GM18517 (cell line): Measurements from ENCODE around the gene PPP1R14C.

Experiments used
- ATAC-seq: cut with Tn5 transposase; IDR thresholded peaks from one replicate; pipeline ENCODE4 v1.9.1; 2021; ENCODE audit warnings: mild to moderate bottlenecking, moderate library complexity; ENCODE audit not compliant: unreplicated experiment

The PPP1R14C gene

DNA sequence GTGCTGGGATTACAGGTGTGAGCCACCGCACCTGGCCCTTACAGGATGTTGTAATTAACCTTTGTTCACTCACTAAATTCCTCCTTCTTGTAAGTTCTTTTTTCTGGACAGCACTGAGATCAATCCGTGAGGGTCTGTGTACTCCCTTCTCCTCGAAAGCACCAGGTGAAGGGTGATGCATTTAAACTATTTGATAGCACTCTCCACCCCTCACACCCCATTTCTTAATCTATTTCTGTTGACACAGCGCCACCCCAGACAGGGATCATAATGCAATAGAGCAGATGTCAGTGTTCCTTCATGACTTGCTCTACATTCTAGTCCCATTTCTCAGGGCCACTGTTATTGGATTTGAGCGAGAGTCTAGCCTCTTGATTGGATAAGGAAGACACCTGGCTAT, 46.3 kb downstream of the PPP1R14C start:
- no peak for ATAC-seq

DNA sequence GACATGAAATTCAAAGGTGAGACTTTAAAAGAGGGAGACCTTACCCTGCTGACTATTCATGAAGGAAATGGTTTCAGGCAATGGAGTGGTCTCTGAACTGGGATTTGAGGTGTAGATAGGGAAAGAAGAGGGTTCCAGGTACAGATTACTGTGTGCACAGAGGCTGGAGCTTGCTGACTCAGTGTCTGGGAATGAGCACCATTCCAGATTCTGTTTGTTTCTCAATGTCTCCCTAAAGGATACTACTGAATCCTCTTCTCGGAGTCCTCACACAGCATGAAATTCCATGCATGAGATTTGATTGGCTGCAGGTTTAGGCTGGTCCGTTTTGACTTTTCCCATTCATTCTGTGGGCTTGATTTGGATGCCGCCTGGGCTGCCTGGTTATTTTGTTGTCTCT, 49.0 kb downstream of the PPP1R14C start:
- no peak for ATAC-seq

DNA sequence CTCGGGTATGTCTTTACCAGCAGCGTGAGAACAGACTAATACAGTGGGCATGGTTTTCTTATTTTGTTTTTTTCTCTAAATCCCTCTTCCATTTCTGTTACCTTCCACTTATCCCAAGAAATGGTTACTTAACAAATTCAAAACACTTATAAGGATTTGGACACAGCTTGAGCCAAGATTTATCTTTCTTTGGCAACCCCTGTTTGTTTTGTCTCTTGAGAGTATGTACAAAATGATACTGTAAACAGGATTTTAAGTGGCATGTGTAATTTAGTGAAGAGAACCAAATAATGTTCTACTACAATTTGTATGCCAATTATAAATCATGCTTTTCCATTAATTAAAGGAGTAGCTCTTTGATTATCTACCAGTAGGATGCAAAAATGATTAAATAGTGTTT, 51.4 kb downstream of the PPP1R14C start:
- ATAC-seq: no peak

DNA sequence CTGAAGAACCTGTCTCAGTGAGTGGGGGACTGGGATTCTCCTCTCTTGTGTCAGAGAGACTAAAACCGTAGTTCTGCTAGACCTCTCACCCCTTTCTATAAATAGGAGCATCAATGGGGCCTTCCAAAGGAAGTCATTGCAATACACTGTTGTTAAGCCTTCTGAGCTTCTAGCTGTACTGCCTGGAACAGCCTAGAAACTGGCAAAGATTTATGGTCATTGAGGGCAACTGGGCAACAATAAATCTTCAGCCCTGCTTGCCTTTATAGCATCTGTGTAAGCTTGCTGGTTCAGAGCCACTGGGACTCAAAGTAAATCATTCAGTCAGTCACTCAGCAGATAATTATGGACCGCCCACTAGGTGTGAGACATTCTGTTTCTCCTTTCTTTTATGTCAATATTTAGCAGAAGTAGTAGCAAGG, 53.2 kb downstream of the PPP1R14C start:
- ATAC-seq: no peak

DNA sequence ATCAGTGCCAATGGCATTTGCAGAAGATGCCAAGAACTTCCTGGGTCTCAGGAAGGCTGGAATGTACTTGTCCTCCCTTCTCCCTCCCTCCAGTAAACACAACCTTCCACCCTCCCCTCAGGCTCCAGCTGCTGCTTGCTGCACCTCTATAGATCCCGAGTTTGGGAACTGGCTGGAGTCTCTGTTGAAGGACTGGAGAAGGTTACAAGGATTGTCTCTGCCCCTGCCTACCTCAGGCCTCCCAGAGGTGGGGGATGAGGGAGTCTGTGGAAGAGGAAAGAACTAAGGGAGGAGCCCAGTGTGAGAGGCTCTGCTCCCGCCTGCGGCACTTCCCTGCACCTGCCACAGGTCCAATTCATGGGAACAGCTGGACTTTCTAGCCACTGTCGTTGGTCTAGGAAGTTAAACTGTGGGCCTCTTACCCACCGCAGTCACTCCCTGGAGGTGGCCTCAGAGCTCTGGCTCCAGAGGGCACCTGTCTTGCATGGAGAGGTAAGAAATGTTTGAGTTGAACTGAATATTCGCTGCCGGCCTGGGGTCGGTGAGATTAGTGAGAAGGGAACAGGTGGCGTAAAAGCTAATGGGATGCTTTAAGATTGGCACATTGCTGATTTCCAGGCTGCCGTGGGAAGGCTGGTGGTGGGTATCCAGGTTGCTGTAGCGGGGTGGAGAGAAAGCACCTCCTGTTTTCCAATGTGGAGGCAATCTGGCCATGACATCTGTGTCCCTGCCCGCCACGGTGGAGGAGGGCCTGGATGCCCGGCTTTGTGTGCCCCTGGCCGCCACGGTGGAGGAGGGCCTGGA, 54.3 kb downstream of the PPP1R14C start:
- no peak for ATAC-seq

DNA sequence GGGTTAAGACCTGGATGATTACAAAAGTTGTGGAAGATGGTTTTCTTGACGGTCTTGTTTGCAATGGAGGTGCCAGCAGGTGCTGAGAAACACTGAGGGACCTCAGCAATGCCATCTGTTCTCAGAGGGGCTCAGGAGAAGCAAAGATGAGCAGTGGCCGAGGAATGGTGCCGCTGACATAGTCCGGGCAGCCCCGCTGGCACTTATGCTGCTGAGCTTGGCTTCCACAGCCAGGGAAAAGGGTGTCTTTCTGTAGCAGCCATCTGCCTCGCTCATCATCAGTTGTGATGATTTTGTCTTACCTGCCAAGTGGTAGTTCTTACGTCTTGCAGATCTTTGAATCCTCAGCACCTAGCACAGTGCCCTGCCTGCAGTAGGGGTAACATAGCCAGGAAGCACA, 55.7 kb downstream of the PPP1R14C start:
- no peak for ATAC-seq

DNA sequence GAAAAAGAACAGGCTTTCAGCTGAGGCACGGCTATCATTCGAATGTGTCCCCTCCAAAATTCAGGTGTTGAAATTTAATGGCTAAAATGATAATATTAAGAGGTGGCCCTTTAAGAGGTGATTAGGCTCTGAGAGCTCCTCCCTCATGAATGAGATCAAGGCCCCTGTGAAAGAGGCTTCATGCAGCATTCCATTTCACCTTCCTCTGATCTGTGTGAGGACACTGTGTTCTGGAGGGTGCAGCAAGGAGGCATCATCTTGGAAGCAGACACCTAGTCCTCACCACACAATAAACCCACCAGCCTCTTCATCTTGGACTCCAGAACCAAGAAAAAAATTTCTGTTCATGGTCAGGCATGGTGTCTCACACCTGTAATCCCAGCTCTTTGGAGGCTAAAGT, 56.4 kb downstream of the PPP1R14C start:
- no peak for ATAC-seq

DNA sequence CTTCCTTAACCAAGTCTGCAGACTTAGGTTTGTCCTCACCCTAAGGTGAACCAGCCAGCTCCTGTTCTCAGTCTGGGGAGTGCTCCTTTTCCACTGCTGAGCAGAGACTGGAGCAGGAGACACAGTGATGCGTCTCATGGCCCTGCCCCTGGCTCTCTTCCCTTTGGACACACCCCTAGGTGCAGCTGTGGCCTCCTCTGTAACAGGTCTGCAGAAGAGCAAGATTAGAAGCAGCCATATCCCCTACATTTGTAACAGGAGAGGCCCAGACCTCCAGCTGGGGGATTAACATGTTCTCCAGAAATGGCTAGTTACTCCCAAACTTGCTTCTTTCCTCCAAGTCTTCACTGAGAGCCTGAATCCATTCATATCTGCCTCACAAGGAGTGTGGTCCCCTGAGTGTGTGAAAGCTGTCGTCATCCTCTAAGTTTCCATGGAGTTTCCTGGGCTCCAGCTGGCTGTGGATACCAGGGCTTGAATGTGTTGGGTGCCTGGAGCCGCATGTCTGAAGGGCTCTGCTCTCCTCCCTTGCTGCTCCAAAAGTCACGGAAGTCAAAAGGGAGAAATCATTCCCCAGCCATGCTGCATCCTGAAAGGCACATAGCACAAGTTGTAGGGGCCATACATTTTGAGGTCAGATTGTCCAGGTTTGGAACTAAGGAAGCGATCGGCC, 57.7 kb downstream of the PPP1R14C start:
- ATAC-seq: no peak

DNA sequence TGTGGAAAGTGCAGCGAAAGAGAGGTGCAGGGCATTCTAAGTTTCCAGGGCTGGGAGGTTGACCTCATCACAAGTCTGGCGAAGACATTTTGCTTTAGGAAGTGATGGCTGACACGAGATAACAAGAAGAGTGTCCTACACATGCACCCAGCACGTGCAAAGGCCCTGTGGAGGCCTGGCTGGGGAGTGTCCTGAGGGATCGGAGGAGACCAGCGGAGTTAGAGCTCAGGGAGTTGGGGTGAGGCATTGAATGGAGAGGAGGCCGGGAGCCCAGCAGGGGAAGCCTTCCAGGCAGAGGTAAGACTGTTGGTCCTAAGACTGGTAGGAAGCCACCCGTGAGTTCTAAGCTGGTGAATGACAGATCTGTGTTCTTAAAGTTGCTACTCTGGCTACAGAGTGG, 58.4 kb downstream of the PPP1R14C start:
- no peak for ATAC-seq

DNA sequence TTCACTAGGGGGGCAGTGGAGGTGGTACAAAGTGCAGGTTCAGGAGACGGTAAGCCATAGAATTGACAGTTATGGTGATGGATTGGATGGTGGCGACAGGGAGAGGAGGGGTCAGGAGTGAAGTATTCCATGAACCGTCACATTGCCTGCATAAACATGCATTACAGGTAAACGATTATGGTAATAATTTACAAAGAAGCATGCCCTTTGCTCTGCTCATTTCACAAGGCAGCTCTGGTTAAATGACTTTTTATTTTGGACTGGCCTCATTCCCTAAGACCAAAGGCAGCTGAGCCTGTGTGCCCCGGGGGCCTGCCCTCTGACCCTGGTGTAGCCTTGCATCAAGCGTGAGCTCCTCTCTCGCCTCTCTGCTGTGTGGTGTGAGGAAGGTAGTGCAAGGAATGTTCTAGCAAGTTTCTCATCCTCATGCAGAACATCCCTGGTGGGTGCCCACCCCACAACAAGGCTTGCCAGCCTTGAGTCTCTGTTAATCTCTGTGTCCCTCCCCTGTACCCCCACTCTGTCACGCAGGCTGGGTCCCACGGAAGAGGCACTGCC, 59.0 kb downstream of the PPP1R14C start:
- no peak for ATAC-seq

DNA sequence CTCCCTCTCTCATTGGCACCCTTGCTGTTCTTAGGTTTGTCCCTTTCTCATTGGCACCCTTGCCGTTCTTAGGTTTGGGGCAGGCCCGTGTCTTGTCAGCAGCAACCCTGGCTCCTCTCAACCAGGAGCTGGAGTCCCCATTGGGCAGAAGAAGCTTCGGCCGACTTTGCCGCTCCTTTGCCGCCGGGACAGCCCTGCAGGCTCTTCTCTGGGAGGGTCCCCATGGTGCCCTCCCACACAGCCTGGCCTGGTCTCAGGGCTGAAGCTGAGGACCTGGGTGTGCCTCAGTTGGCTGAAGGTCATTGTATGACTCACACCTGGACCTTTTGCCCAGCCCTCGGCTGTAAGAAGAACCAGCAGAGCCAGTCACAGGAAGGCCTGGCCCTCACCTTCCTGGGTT, 59.6 kb downstream of the PPP1R14C start:
- ATAC-seq: no peak

DNA sequence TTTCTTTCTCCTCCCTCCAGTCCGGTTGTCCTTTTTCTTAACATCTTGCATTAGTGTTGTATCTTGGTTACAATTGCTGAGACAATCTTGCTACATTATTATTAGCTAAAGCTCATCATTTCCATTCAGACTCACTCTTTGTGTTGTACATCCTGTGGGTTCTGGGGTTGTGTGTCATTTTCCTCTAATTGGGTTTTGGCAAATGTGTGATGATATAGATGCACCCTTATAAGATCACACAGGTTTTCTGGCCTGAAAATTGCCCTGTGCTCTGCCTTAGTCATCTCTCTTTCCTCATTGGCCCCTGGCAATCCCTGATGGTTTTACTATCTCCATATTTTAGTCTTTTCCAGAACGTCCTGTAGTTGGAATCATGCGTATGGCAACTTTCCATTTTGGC, 60.1 kb downstream of the PPP1R14C start:
- ATAC-seq: no peak

DNA sequence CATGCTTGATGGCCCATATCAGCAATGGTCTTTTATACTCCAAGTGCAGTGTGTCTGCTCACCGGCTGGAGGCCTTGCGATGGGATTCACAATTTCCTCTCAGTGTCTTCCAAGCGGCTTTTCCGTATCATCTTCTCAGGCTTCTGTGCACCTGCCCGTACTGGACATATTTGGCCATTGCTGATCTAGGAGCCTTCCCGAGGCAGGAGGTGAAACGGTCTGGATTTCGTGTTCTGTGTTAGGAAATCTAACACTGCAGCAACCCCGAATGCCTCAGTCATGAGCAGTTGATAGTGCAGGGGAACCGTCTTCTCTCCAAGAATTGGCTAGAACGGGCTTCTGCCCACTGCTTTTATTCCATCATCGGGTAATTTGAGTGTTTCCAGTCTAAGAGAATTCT, 60.5 kb downstream of the PPP1R14C start:
- ATAC-seq: no peak

DNA sequence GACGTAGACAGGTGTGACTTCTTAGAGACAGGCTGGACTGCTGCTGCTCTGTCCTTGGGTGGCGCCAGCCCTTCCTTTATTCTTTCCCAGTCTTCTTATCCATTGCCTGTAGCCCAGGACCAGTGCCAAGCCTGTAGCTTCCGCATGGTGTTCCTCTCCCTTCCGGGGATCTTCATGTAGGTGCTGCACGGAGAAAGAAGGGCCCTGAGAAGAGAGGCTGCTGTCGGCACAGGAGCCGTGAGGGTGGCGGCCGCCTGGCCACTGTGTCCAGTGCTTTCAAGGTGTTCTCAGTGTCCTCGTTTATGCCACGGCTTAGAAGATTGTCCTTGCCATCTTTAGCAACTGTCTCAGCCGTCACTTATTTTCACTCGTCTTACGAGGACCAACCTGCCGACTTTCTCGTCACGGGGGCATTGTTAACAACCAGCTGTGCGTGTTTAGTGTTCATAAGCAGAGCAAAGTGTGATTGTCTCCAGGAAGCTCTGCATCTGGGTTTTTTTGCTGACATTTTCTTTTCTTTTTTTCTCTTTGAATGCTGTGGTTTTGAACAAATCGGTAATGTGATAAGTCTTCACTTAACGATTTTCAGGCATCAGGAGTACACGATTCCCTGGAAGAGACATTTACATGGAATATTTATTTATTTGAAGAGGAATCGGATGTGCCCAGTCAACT, 61.2 kb downstream of the PPP1R14C start:
- no peak for ATAC-seq

DNA sequence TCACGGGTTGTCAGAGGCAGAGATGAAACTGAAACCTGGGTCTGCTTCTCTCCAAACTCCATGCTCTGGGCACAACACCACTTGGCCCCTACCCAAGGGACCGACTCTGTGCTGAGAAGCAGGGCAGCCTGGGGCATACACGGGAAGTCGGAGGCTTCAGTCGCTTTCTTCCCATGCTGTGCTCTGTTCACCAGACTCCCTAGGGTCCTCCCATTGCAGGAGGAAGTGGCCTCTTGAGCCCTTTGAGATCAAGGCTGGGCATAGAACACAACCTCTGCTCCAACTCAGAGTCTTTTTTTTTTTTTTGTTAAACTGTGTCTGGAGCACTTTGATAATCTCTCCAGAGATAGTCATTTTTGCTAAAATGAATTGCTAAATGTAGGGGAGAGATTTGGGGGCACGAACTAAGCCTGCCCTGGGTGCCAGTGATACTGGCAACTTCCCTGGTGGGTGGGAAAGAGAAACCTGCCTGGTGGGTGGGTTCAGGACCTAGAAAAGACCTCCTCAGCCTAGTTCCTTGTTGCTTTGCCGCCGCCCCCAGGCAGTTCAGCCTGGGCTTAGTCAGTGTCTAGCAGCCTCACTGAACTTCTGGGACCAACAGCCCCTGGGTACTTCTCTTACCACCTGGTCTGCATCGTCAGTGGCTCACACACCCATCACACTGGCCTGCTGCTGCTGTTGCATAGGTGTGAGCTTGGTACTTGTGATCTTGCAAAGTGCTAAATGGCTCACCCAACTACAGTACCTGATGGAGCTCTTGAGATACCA, 62.0 kb downstream of the PPP1R14C start:
- ATAC-seq: no peak

DNA sequence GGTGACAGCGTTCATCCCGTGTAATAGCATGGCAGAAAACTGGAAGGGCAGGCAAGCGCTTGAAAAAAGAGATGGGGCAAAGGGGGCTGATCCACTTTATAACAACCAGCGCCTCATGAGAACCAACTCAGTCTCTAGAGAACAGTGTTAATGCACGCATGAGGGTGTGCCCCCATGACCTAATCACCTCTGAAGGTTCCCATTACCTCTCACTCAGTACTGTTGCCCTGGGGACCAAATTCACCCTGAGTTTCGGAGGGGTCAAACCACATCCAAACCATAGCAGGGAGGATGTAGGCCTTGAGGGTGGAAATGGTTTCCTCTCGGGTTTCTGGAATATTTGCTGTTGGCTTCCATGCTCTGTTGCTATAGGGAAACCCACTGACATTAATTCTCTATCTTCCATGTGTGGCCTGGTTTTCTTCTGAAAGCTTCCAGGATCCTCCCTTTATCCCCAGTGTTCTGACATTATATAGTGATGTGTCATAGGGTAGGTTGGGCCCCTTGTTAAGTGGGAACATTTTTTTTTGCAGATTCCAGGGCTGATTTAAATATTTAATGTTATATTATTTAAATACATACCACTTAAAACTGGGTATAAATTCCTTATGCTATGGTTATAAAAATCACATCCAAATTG, 65.2 kb downstream of the PPP1R14C start:
- no peak for ATAC-seq

DNA sequence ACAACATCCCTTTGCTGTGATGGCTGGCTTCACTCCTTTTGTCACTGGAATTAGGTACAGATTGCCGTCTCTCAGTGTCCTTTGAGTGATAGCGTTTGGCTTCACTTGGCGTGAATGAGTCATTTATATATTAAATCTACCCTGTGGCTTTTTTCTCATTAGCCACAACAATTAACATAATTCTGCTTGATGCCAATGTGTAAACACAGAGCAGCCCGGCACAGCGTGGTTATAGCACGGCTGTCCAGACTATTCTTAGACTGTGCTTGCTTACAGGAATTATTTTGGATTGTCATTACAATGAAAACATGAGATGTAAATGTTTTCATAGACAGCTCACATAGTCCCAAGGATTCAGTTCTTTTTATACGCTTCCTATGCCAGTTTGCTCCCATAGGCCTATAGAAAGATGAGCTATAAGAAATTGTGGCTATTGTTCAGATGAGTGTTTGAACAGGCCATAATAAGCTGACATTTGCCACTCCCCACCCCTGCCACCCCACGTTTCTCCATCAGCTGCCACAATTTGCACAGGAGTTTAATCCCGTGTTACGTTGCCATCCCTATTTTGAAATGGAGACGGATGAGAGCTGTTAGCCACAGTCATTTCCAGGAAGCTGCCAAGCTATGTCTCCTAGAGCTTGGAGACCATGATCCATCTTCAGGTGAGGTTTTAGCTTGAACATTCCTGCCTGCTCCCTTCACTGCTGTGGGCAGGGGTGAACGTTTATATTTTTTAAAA, 65.9 kb downstream of the PPP1R14C start:
- no peak for ATAC-seq

DNA sequence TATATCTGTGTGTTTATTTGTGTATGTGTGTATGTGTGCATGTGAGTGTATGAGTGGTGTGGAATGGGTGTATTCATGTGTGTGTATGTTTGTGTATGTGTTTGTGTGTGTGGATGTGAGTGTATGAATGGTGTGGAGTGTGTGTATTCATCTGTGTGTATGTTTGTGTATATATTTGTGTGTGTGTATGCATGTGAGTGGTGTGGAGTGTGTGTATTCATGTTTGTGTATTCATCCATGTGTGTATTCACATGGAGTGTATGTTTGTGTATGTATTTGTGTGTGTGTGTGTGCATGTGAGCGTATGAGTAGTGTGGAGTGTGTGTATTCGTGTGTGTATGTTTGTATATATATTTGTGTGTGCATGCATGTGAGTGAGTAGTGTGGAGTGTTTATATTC, 66.6 kb downstream of the PPP1R14C start:
- ATAC-seq: no peak

DNA sequence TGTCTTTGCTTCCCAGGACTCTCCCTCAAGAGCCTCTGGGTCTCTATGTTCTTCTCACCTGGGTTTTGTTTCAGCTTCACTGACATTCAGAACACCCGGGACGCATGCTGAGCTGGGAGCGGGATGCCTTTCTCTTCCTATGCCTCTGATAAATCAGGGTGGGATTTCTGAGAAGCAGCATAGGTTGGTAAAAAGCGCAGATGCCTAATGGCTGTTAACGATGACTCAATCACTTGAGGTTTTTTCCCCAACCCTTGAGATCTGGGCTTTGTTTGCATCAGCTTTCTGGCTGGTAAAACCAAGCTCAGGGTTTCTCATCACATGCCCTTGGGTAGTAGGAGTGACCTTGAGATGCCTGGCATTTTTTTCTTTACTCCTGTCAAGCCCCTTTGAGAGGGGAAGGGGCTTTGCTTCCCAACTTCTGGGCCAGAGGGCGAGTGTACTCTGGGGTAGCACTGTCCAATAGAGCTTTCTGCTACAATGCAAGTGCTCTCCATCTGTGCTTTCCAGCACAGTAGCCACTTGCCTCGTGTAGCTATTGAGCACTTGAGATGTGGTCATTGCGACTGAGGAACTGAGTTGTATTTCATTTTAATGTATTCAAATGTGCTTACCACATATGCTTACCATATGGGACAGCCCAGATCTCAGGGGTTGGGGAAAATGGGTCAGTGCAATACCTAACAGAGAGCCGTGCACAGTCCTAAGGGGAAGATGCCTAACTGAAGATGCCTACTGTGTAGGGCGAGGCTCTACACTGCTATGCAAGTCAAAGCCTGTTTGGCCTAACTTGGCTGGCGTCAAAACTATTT, 69.1 kb downstream of the PPP1R14C start:
- ATAC-seq: no peak
